H1 (cell line): ENCODE measurements around the gene RAB29. TPM values are rescaled to one million over a fixed set of nuclear protein-coding genes. Genes with fewer than 3 reads are reported as not detected.
A peak's percentile ranks its signal among the peaks of the same experiment; 100 is the strongest.

Experiments used
- CTCF ChIA-PET: fragments of 300-600 bp; sonication (Branson Sonifier 250); formaldehyde crosslinking; loops from one replicate; lab custom pipeline; 2021; ENCODE audit not compliant: partially characterized antibody; lab: Charles Lee
- POLR2A ChIA-PET: fragments of 300-600 bp; sonication (Branson Sonifier 250); formaldehyde crosslinking; loops from one replicate; lab custom pipeline; 2021; ENCODE audit warnings: inconsistent platforms; ENCODE audit not compliant: partially characterized antibody; lab: Charles Lee
- DNase-seq, 2 experiments: peaks; one replicate each; pipeline versions ENCODE4 v3.0.0 to v3.0.0-alpha.2; 2010 to 2022; ENCODE audit warnings: low spot score in 2 of 2, low read depth in 1 of 2, mixed read lengths in 1 of 2
- FAIRE-seq: peaks from 2 replicates; lab custom pipeline; 2011; peaks lifted over from hg19 to GRCh38; lab: Jason Lieb, UNC
- H2AFZ ChIP-seq: 2 replicates; pipeline ENCODE4 v1.8.1; 2012; ENCODE audit warnings: low read length, inconsistent platforms
- H2AK5ac ChIP-seq: 2 replicates; pipeline ENCODE4 v1.6.1; 2013; ENCODE audit warnings: low read depth, low read length
- H2BK120ac ChIP-seq: replicated peaks from 2 replicates; pipeline ENCODE3; 2013; ENCODE audit warnings: low read depth, low read length, inconsistent platforms
- H2BK12ac ChIP-seq: 2 replicates; pipeline ENCODE4 v1.6.1; 2013; ENCODE audit warnings: low read depth, low read length
- H2BK15ac ChIP-seq: 2 replicates; pipeline ENCODE4 v1.6.1; 2013; ENCODE audit warnings: low read length
- H2BK20ac ChIP-seq: 2 replicates; pipeline ENCODE4 v1.6.1; 2013; ENCODE audit warnings: low read length
- H2BK5ac ChIP-seq: 2 replicates; pipeline ENCODE4 v1.6.1; 2013; ENCODE audit warnings: low read depth, low read length
- H3K14ac ChIP-seq: 2 replicates; pipeline ENCODE4 v1.6.1; 2013; ENCODE audit warnings: inconsistent platforms; ENCODE audit not compliant: insufficient read length
- H3K18ac ChIP-seq: 2 replicates; pipeline ENCODE4 v1.6.1; 2013; ENCODE audit warnings: low read length; ENCODE audit errors: extremely low read depth
- H3K23ac ChIP-seq: 2 replicates; pipeline ENCODE4 v1.6.1; 2013; ENCODE audit warnings: inconsistent platforms; ENCODE audit not compliant: insufficient read length
- H3K23me2 ChIP-seq: 2 replicates; pipeline ENCODE4 v1.6.1; 2013; ENCODE audit warnings: low read depth, low read length
- H3K27ac ChIP-seq: 2 replicates; pipeline ENCODE4 v1.6.1; 2011; ENCODE audit warnings: low read depth, low read length, inconsistent platforms
- H3K27me3 ChIP-seq, 4 experiments: replicated peaks in 1 of 4; 1 replicate in 1 of 4; 2 replicates in 3 of 4; pipeline versions ENCODE4 v1.6.1 to v1.8.1; 2011 to 2013; ENCODE audit warnings: low read length in 3 of 4, mild to moderate bottlenecking in 3 of 4, inconsistent platforms in 2 of 4, mixed read lengths in 2 of 4, moderate library complexity in 1 of 4; ENCODE audit not compliant: control insufficient read depth in 3 of 4, insufficient read depth in 3 of 4; ENCODE audit errors: extremely low read depth in 1 of 4
- H3K36me3 ChIP-seq, 4 experiments: 2 replicates each; pipeline versions ENCODE4 v1.6.1 to v1.8.1; 2011 to 2013; ENCODE audit warnings: mild to moderate bottlenecking in 4 of 4, low read length in 3 of 4, moderate library complexity in 2 of 4, control low read depth in 1 of 4, inconsistent platforms in 1 of 4; ENCODE audit not compliant: insufficient read depth in 4 of 4, control insufficient read depth in 2 of 4
- H3K4ac ChIP-seq: replicated peaks from 2 replicates; pipeline ENCODE3; 2013; ENCODE audit warnings: low read length, low read depth, mixed read lengths, inconsistent platforms; ENCODE audit not compliant: insufficient read length
- H3K4me1 ChIP-seq, 4 experiments: replicated peaks in 1 of 4; 1 replicate in 1 of 4; 2 replicates in 3 of 4; pipeline versions ENCODE4 v1.6.1 to v1.8.1; 2011 to 2013; ENCODE audit warnings: low read length in 3 of 4, inconsistent platforms in 2 of 4, mixed read lengths in 1 of 4; ENCODE audit not compliant: insufficient read depth in 4 of 4, control insufficient read depth in 3 of 4
- H3K4me2 ChIP-seq, 2 experiments: 2 replicates each; pipeline versions ENCODE4 v1.6.1 to v1.8.1; 2011 to 2013; ENCODE audit warnings: low read depth in 2 of 2, low read length in 2 of 2, control low read depth in 1 of 2, inconsistent platforms in 1 of 2, mild to moderate bottlenecking in 1 of 2; ENCODE audit not compliant: insufficient read depth in 1 of 2
- H3K4me3 ChIP-seq, 4 experiments: fragments of 200-600, 300-600 bp in 1 of 4; sonication (generic), shearing (Covaris generic), sonication (Bioruptor Twin) in 1 of 4; 2 replicates each; pipeline versions ENCODE4 v1.5.1 to v1.8.1; 2011 to 2016; ENCODE audit warnings: low read length in 4 of 4, low read depth in 3 of 4, control low read depth in 2 of 4, inconsistent platforms in 2 of 4, mild to moderate bottlenecking in 2 of 4, mixed read lengths in 1 of 4, moderate library complexity in 1 of 4; ENCODE audit not compliant: insufficient read depth in 2 of 4; ENCODE audit errors: extremely low read depth in 1 of 4
- H3K56ac ChIP-seq: replicated peaks from 2 replicates; pipeline ENCODE3; 2013; ENCODE audit warnings: low read depth, mild to moderate bottlenecking, mixed read lengths, low read length, inconsistent platforms; ENCODE audit not compliant: insufficient read length
- H3K79me1 ChIP-seq: 2 replicates; pipeline ENCODE4 v1.6.1; 2013; ENCODE audit warnings: low read depth, low read length, control low read depth
- H3K79me2 ChIP-seq, 2 experiments: 2 replicates each; pipeline versions ENCODE4 v1.6.1 to v1.8.1; 2012 to 2013; ENCODE audit warnings: low read length in 2 of 2, mild to moderate bottlenecking in 2 of 2, inconsistent platforms in 1 of 2; ENCODE audit not compliant: insufficient read depth in 2 of 2, control insufficient read depth in 1 of 2
- H3K9ac ChIP-seq, 4 experiments: replicated peaks in 1 of 4; 1 replicate in 1 of 4; 2 replicates in 3 of 4; pipeline versions ENCODE4 v1.6.1 to v1.8.1; 2011 to 2013; ENCODE audit warnings: low read depth in 3 of 4, low read length in 3 of 4, control low read depth in 2 of 4, mild to moderate bottlenecking in 2 of 4, moderate library complexity in 2 of 4, inconsistent platforms in 1 of 4; ENCODE audit errors: extremely low read depth in 1 of 4
- H3K9me3 ChIP-seq, 2 experiments: 2 replicates each; pipeline versions ENCODE4 v1.6.1 to v1.8.1; 2012 to 2013; ENCODE audit warnings: mild to moderate bottlenecking in 2 of 2, moderate library complexity in 2 of 2, control low read depth in 1 of 2, inconsistent platforms in 1 of 2, low read depth in 1 of 2, low read length in 1 of 2, mixed read lengths in 1 of 2; ENCODE audit not compliant: insufficient read depth in 2 of 2
- H4K20me1 ChIP-seq, 2 experiments: replicated peaks in 1 of 2; 2 replicates each; pipeline versions ENCODE3 to v1.8.1; 2011 to 2013; ENCODE audit warnings: inconsistent platforms in 2 of 2, low read length in 2 of 2, mild to moderate bottlenecking in 1 of 2; ENCODE audit not compliant: insufficient read depth in 2 of 2, control insufficient read depth in 1 of 2
- H4K5ac ChIP-seq: 2 replicates; pipeline ENCODE4 v1.6.1; 2013; ENCODE audit warnings: low read length, low read depth, mixed read lengths, inconsistent platforms; ENCODE audit not compliant: insufficient read length
- H4K8ac ChIP-seq: 2 replicates; pipeline ENCODE4 v1.8.0; 2013; ENCODE audit warnings: mild to moderate bottlenecking, moderate library complexity, low read length, inconsistent platforms; ENCODE audit not compliant: insufficient read depth; ENCODE audit errors: extremely low read depth
- H4K91ac ChIP-seq: replicated peaks from 2 replicates; pipeline ENCODE3; 2013; ENCODE audit warnings: low read length, mixed read lengths, inconsistent platforms; ENCODE audit not compliant: insufficient read length
- BCL11A ChIP-seq, 2 experiments: IDR thresholded peaks; one replicate each; pipeline ENCODE4 v1.6.1; 2011; ENCODE audit warnings: low read depth in 2 of 2, low read length in 2 of 2, mild to moderate bottlenecking in 2 of 2
- EZH2 ChIP-seq: fragments of 200-600 bp; sonication (generic); IDR thresholded peaks from 2 replicates; pipeline ENCODE4 v1.7.1; 2012; ENCODE audit warnings: low read depth, mild to moderate bottlenecking, moderate library complexity, low read length, inconsistent platforms; ENCODE audit not compliant: severe bottlenecking
- POLR2A ChIP-seq, 2 experiments: IDR thresholded peaks; 1 replicate in 1 of 2; 2 replicates in 1 of 2; pipeline ENCODE4 v1.6.1; 2011; ENCODE audit warnings: low read depth in 2 of 2, low read length in 2 of 2, mild to moderate bottlenecking in 2 of 2; ENCODE audit errors: control extremely low read depth in 1 of 2
- SP1 ChIP-seq: IDR thresholded peaks from 2 replicates; pipeline ENCODE4 v1.6.1; 2011; ENCODE audit warnings: low read depth, low read length
- TAF7 ChIP-seq: optimal IDR thresholded peaks from 2 replicates; pipeline ENCODE3; 2011; ENCODE audit warnings: low read depth, mild to moderate bottlenecking, inconsistent platforms, low read length, moderate library complexity, borderline replicate concordance
- TCF12 ChIP-seq: IDR thresholded peaks from 2 replicates; pipeline ENCODE4 v1.6.1; 2011; ENCODE audit warnings: low read depth, mild to moderate bottlenecking, low read length
- WGBS, 2 experiments: shearing (Covaris generic) in 1 of 2; methylation state at CpG; one replicate each; pipeline versions ENCODE4 v1.1.6 to v1.1.7; 2013 to 2015; ENCODE audit warnings: low lambda C conversion rate in 2 of 2, mixed read lengths in 2 of 2, inconsistent platforms in 1 of 2, low coverage in 1 of 2, missing lambda C conversion rate in 1 of 2; ENCODE audit not compliant: insufficient replicate concordance in 2 of 2, insufficient coverage in 1 of 2, insufficient read length in 1 of 2; ENCODE audit errors: extremely low coverage in 1 of 2, missing lambda C conversion rate in 1 of 2; 5-methylcytosine and 5-hydroxymethylcytosine counted together
- polyA plus RNA-seq, 7 experiments: library from polyadenylated mRNA; depleted of rRNA in 3 of 7; stranded (reverse) in 5 of 7; unstranded in 2 of 7; fragments of >200 nt in 5 of 7; fragments of 200-250 nt in 2 of 7; gene quantifications; 1 replicate in 5 of 7; 2 replicates in 1 of 7; 4 replicates in 1 of 7; pipeline versions ENCODE4 v1.2.1 to v1.2.3, GENCODE V29; 2011 to 2013; ENCODE audit warnings: missing spikeins in 2 of 7, mixed read lengths in 2 of 7
- total RNA-seq: library from RNA; stranded (reverse); fragmentation: NEBNext Ultra II Directional; extraction: Animal tissue kit (Norgen Biotek cat#: 25700); gene quantifications from 2 replicates; pipeline ENCODE4 v1.2.1, GENCODE V29; 2021
- TF ChIP-seq, protein P1 (sequence below): IDR thresholded peaks from 2 replicates; pipeline ENCODE4 v1.6.1; 2012; ENCODE audit warnings: inconsistent platforms
- TF ChIP-seq, protein P2 (sequence below): IDR thresholded peaks from 2 replicates; pipeline ENCODE4 v1.6.1; 2011; ENCODE audit warnings: low read length, improper control_type of control experiment
- TF ChIP-seq, protein P3 (sequence below): IDR thresholded peaks from 2 replicates; pipeline ENCODE4 v1.6.1; 2012; ENCODE audit warnings: low read length, inconsistent platforms

The RAB29 gene
- total and polyA plus RNA-seq, 2 of the 8 experiments (the other 6 are each of a cell fraction or from before 2014, with no cell fraction given): 10.1 to 17.3 TPM

DNA sequence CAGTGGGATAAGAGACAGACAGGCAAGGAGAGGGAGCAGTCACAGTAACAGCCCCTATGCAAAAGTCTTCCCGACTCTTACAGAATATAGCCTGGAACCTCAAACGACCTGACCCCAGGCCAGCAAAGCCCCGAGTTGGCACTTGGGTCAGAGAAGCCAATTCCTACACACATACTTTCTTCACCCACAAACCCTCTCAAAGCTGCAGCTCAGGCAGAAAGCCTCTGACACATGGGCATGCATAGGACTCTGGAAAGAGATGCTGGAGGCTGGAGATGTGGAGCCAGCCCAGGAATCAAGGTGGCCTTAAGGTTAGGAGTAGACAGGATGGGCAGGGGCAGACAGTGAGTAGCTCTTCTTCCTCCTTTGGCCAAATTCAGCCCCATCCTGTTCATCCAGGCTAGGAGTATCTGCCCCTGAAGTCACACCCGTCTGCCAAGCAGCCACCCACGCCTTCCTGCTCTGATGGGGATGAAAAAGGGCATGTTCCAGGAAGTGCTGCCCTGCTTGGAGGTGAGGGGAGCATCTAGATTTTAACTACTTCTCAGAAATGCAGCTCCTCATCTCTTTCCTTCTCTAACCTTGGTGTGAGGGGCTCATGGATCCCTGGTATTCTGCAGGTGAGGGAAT lies 29.9 kb upstream of the RAB29 start:
- Histone ChIP-seq H4K91ac (no peak overlapping the region), H3K4me2 (no peak overlapping the region), H2AK5ac (no peak overlapping the region), H2BK120ac (no peak overlapping the region), H3K4ac (no peak overlapping the region), H3K18ac (no peak overlapping the region), H3K23me2 (no peaks in the 10 kb centered on the region), H3K56ac (no peak overlapping the region), H3K27me3 (no peaks in the 10 kb centered on the region), H3K14ac (no peak overlapping the region), H4K5ac (no peak overlapping the region), H2BK12ac (no peak overlapping the region), H3K4me3 (no peak overlapping the region), H3K9me3 (no peaks in the 10 kb centered on the region), H4K8ac (no peak overlapping the region; the same call in 1 of the 2 replicates), H3K27ac (no peak overlapping the region), H2AFZ (no peak overlapping the region), H2BK5ac (0 out of 2 replicates have a peak overlapping the region, but pooled peaks have one; percentile 6), H2BK20ac (no peak overlapping the region), H3K36me3 (peaks cover 6 to 10% (median 7%) of the 10 kb centered on the region in 4 experiments; a peak in 5 of 8 replicates), H3K79me1 (peaks cover 15% of the 10 kb centered on the region), H3K4me1 (peaks cover 0 to 5% (median 0%) of the 10 kb centered on the region in 4 experiments; a peak in 3 of 7 replicates), H3K23ac (no peak overlapping the region), H4K20me1 (peaks cover 3 to 16% of the 10 kb centered on the region in 2 experiments), H2BK15ac (no peak overlapping the region), H3K9ac (no peak overlapping the region), H3K79me2 (peaks cover 0 to 37% of the 10 kb centered on the region in 2 experiments; a peak in 2 of 4 replicates)
- 94% methylated on average over 5 of the region's 5 CpGs; no CpG with 5 or more reads in 1 of the 2 experiments for WGBS, 2 experiments
- FAIRE-seq (no peak), DNase-seq (no peak)
- CTCF ChIA-PET: interaction anchor here (0.6 to 3.8 kb wide), 15 partner anchors 10 to 674 kb away, joined by 3 to 27 read pairs (median 3); no protein-coding TSS in a partner anchor
- POLR2A ChIA-PET: interaction anchor here (1.0 to 1.2 kb wide), 2 partner anchors 13 to 23 kb away, joined by 3 to 4 read pairs; no protein-coding TSS in a partner anchor
- TF ChIP-seq, protein P1, sequence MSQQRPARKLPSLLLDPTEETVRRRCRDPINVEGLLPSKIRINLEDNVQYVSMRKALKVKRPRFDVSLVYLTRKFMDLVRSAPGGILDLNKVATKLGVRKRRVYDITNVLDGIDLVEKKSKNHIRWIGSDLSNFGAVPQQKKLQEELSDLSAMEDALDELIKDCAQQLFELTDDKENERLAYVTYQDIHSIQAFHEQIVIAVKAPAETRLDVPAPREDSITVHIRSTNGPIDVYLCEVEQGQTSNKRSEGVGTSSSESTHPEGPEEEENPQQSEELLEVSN: no peak
- no peak for TF ChIP-seq TAF7
- TF ChIP-seq TCF12: no peak
- TF ChIP-seq POLR2A (IDR thresholded peaks at IDR 0.05; ENCODE audit: control extremely low read depth in 1 of 2, low read depth in 2 of 2, low read length in 2 of 2): no peak
- TF ChIP-seq BCL11A (IDR thresholded peaks at IDR 0.05; ENCODE audit: low read depth in 2 of 2, low read length in 2 of 2): no peak
- TF ChIP-seq, protein P2, sequence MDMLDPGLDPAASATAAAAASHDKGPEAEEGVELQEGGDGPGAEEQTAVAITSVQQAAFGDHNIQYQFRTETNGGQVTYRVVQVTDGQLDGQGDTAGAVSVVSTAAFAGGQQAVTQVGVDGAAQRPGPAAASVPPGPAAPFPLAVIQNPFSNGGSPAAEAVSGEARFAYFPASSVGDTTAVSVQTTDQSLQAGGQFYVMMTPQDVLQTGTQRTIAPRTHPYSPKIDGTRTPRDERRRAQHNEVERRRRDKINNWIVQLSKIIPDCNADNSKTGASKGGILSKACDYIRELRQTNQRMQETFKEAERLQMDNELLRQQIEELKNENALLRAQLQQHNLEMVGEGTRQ: no peak
- no peak for TF ChIP-seq SP1
- TF ChIP-seq EZH2: no peak
- TF ChIP-seq, protein P3, sequence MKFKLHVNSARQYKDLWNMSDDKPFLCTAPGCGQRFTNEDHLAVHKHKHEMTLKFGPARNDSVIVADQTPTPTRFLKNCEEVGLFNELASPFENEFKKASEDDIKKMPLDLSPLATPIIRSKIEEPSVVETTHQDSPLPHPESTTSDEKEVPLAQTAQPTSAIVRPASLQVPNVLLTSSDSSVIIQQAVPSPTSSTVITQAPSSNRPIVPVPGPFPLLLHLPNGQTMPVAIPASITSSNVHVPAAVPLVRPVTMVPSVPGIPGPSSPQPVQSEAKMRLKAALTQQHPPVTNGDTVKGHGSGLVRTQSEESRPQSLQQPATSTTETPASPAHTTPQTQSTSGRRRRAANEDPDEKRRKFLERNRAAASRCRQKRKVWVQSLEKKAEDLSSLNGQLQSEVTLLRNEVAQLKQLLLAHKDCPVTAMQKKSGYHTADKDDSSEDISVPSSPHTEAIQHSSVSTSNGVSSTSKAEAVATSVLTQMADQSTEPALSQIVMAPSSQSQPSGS: no peak
